H1 (cell line): ENCODE data around the gene OTX2. TPM values are rescaled to one million over a fixed set of nuclear protein-coding genes. Genes with fewer than 3 reads are reported as not detected.

ENCODE experiments used
- GTF2F1 ChIP-seq: IDR thresholded peaks from 2 replicates; pipeline ENCODE4 v1.6.1; 2012; ENCODE audit warnings: low read depth, low read length, improper control_type of control experiment, borderline replicate concordance
- JUND ChIP-seq: IDR thresholded peaks from 2 replicates; pipeline ENCODE4 v1.6.1; 2011; ENCODE audit warnings: mild to moderate bottlenecking, improper control_type of control experiment, low read length
- KDM5A ChIP-seq: fragments of 200-600 bp; IDR thresholded peaks from 2 replicates; pipeline ENCODE4 v1.7.1; 2012; ENCODE audit warnings: mild to moderate bottlenecking, low read length, inconsistent platforms, mixed read lengths
- polyA plus RNA-seq, 7 experiments: library from polyadenylated mRNA; depleted of rRNA in 3 of 7; stranded (reverse) in 5 of 7; unstranded in 2 of 7; fragments of >200 nt in 5 of 7; fragments of 200-250 nt in 2 of 7; gene quantifications; 1 replicate in 5 of 7; 2 replicates in 1 of 7; 4 replicates in 1 of 7; pipeline versions ENCODE4 v1.2.1 to v1.2.3, GENCODE V29; 2011 to 2013; ENCODE audit warnings: missing spikeins in 2 of 7, mixed read lengths in 2 of 7
- total RNA-seq: library from RNA; stranded (reverse); fragmentation: NEBNext Ultra II Directional; extraction: Animal tissue kit (Norgen Biotek cat#: 25700); gene quantifications from 2 replicates; pipeline ENCODE4 v1.2.1, GENCODE V29; 2021

OTX2 gene
- total and polyA plus RNA-seq, 2 of the 8 experiments (the other 6 are each of a cell fraction or from before 2014, with no cell fraction given), result 33.9 to 155 TPM

DNA sequence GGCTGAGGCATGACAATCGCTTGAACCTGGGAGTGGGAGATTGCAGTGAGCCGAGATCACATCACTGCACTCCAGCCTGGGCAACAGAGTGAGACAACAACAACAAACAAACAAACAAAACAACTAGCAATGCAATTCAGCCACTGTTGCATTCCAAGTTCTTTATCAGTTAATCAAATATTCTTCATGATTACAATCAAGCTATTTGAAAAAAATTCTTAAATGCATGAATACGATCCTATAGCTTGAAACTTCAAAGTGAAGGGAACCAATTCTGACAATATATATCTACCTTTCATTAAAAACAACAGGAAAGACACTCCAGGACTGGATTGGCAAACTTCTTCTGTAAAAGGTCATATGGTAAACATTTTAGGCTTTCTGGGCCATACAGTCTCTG is 31.3 kb upstream of the OTX2 start (continued):
- TF ChIP-seq GTF2F1 (no peak), KDM5A (no peak), JUND (no peak)
